Tibial nerve (tissue), 4 donors: ENCODE data around the gene MAPK11.

Experiments used
- EP300 ChIP-seq, 2 donors: sonication (generic); formaldehyde crosslinking; IDR thresholded peaks; one replicate each; pipeline ENCODE4 v1.6.1; 2017; ENCODE audit warnings: antibody characterized with exemption in 2 of 2, mild to moderate bottlenecking in 1 of 2
- TF ChIP-seq, protein P1 (sequence below), 5 experiments: fragments of 200-600 bp in 3 of 5; fragments of 450-650 bp in 2 of 5; sonication (generic) in 3 of 5; IDR thresholded peaks; one replicate each; pipeline ENCODE4 v1.5.1; 2016 to 2019; ENCODE audit warnings: antibody characterized with exemption in 5 of 5, mild to moderate bottlenecking in 3 of 5, moderate library complexity in 2 of 5

DNA sequence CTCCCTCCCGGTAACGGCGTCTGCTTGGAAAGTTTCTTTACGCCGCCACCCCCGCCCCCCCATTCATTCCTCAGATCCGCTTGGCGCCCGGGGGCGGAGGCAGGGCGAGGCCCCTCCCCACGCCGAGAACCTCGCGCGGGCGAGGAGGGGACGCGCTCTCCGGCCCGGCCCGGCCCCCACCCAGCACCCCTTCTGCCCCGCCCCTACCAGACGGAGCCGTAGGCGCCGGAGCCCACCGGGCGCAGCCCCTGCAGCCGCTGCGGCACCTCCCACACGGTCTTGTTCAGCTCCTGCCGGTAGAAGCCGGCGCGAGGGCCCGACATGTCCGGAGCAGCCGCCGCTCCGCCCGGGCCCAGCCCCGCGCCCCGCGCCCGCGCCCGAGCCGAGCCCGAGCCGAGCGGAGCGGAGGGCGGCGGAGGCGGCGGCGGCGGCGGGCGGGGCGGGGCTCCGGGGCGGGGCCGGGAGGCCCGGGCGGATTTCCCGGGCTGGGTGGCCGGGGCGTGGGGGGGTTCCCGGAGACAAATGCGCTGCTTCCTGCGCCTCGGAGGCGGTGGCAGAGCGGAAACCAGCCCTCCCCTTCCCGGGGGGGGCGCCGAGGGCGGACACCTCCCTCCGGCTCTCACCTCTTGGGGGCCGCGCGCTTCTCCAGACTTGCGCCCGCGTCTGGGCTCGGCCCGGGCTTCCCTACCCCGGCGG, at the start of gene MAPK11:
- TF ChIP-seq, protein P1, sequence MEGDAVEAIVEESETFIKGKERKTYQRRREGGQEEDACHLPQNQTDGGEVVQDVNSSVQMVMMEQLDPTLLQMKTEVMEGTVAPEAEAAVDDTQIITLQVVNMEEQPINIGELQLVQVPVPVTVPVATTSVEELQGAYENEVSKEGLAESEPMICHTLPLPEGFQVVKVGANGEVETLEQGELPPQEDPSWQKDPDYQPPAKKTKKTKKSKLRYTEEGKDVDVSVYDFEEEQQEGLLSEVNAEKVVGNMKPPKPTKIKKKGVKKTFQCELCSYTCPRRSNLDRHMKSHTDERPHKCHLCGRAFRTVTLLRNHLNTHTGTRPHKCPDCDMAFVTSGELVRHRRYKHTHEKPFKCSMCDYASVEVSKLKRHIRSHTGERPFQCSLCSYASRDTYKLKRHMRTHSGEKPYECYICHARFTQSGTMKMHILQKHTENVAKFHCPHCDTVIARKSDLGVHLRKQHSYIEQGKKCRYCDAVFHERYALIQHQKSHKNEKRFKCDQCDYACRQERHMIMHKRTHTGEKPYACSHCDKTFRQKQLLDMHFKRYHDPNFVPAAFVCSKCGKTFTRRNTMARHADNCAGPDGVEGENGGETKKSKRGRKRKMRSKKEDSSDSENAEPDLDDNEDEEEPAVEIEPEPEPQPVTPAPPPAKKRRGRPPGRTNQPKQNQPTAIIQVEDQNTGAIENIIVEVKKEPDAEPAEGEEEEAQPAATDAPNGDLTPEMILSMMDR (IDR thresholded peaks at IDR 0.05), result no peak
- TF ChIP-seq EP300 (IDR thresholded peaks at IDR 0.05), result no peak
